ENCODE measurements around the gene PGM5.

DNA sequence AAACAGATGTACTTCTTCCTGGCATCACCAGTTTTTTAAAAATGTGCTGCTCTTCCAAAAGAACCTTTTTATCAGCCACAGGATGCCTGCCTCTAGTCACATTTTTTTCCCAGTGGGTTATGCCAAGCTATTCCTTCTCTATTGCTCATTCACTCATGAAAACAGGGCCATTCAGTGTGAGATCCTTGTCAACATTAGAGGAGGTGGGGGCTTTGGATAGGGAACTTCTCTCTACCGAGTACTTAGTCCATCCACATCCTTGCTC, 181.1 kb downstream of the PGM5 start:
- TF ChIP-seq, protein P1, sequence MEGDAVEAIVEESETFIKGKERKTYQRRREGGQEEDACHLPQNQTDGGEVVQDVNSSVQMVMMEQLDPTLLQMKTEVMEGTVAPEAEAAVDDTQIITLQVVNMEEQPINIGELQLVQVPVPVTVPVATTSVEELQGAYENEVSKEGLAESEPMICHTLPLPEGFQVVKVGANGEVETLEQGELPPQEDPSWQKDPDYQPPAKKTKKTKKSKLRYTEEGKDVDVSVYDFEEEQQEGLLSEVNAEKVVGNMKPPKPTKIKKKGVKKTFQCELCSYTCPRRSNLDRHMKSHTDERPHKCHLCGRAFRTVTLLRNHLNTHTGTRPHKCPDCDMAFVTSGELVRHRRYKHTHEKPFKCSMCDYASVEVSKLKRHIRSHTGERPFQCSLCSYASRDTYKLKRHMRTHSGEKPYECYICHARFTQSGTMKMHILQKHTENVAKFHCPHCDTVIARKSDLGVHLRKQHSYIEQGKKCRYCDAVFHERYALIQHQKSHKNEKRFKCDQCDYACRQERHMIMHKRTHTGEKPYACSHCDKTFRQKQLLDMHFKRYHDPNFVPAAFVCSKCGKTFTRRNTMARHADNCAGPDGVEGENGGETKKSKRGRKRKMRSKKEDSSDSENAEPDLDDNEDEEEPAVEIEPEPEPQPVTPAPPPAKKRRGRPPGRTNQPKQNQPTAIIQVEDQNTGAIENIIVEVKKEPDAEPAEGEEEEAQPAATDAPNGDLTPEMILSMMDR (conservative IDR thresholded peaks at IDR 0.05; ENCODE audit: low read depth in 2 of 2) = no peak
- no peak for TF ChIP-seq EZH2phosphoT487 (IDR thresholded peaks at IDR 0.05; ENCODE audit: unreplicated experiment)
- no peak for TF ChIP-seq ZNF114 (CRISPR knock-in tag; IDR thresholded peaks at IDR 0.05)
- no peak for TF ChIP-seq EZH2 (IDR thresholded peaks at IDR 0.05; ENCODE audit: low read depth, unreplicated experiment)
- TF ChIP-seq POLR2AphosphoS5 (IDR thresholded peaks at IDR 0.05; ENCODE audit: low read depth) = no peak
- no peak for TF ChIP-seq JUNB (IDR thresholded peaks at IDR 0.05; ENCODE audit: unreplicated experiment)
- TF ChIP-seq REST (IDR thresholded peaks at IDR 0.05; ENCODE audit: unreplicated experiment) = no peak
- TF ChIP-seq CREB1 (CRISPR knock-in tag; IDR thresholded peaks at IDR 0.05; ENCODE audit: low read depth) = no peak

All from GM23338 (cell line).